ENCODE data around the gene IL10RB. TPM values are rescaled to one million over a fixed set of nuclear protein-coding genes. Genes with fewer than 3 reads are reported as not detected.
A peak's percentile ranks its signal among the peaks of the same experiment; 100 is the strongest.

Gene IL10RB
- total and polyA plus RNA-seq, 2 experiments from 2014 or later: 7.5 to 16.1 TPM

- H3K4me3 ChIP-seq: no peak overlapping the region
- H3K9me3 ChIP-seq (ENCODE audit: low read depth): no peaks in the 10 kb centered on the region
- no peaks in the 10 kb centered on the region for H3K4me1 ChIP-seq (ENCODE audit: low read depth)
- no peak for TF ChIP-seq CTCF (IDR thresholded peaks at IDR 0.05; ENCODE audit: low read depth, low read length)
- no peak for DNase-seq (ENCODE audit: low read depth in 1 of 2, low spot score in 1 of 2)
- no peak overlapping the region for H3K27ac ChIP-seq
- H3K36me3 ChIP-seq: no peaks in the 10 kb centered on the region
- no peaks in the 10 kb centered on the region for H3K27me3 ChIP-seq
Measured at GRCh38 chr21:33262921-33263320, 3.2 kb upstream of the IL10RB start.

GRCh38 chr21:33264561-33264960 is 1.6 kb upstream of the IL10RB start:
- no peaks in the 10 kb centered on the region for H3K27me3 ChIP-seq
- no peaks in the 10 kb centered on the region for H3K36me3 ChIP-seq
- DNase-seq (ENCODE audit: low read depth in 1 of 2, low spot score in 1 of 2): no peak
- H3K4me3 ChIP-seq: no peak overlapping the region
- H3K4me1 ChIP-seq (ENCODE audit: low read depth): no peaks in the 10 kb centered on the region
- no peaks in the 10 kb centered on the region for H3K9me3 ChIP-seq (ENCODE audit: low read depth)
- H3K27ac ChIP-seq: no peak overlapping the region
- TF ChIP-seq CTCF (IDR thresholded peaks at IDR 0.05; ENCODE audit: low read depth, low read length): no peak

GRCh38 chr21:33265664-33266049 is 510 bp upstream of the IL10RB start:
- TF ChIP-seq CTCF (IDR thresholded peaks at IDR 0.05; ENCODE audit: low read depth, low read length): no peak
- Histone ChIP-seq H3K4me3 (peak overlapping the region; percentile 59), H3K4me1 (ENCODE audit: low read depth) (no peaks in the 10 kb centered on the region), H3K27ac (no peak overlapping the region), H3K27me3 (no peaks in the 10 kb centered on the region), H3K9me3 (ENCODE audit: low read depth) (no peaks in the 10 kb centered on the region), H3K36me3 (no peaks in the 10 kb centered on the region)
- no peak for DNase-seq (ENCODE audit: low read depth in 1 of 2, low spot score in 1 of 2)

DNA sequence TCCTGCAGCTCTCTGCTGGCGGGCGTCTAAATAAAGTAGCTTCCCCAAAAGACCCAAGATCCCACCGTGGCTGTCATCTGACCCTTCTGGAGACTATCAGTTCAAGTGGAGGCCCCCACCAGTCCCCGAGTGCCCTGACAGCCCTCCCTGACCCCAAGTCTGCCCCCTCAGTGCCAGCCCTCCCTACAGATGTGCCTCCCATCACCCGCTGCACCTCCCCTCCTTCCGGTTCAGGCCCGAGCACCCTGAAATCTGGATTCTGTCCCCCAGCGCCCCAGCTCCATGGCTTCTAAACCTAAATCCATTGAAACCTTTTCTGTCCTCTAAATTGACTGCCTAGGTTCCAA is 595 bp downstream of the IL10RB start:
- Histone ChIP-seq H3K36me3 (no peaks in the 10 kb centered on the region), H3K9me3 (ENCODE audit: low read depth) (no peaks in the 10 kb centered on the region), H3K4me3 (peak overlapping the region; percentile 59), H3K4me1 (ENCODE audit: low read depth) (no peaks in the 10 kb centered on the region), H3K27me3 (no peaks in the 10 kb centered on the region), H3K27ac (no peak overlapping the region)
- no peak for TF ChIP-seq CTCF (IDR thresholded peaks at IDR 0.05; ENCODE audit: low read depth, low read length)
- no peak for DNase-seq (ENCODE audit: low read depth in 1 of 2, low spot score in 1 of 2)

- H3K27ac ChIP-seq: no peak overlapping the region
- H3K9me3 ChIP-seq (ENCODE audit: low read depth): no peaks in the 10 kb centered on the region
- H3K36me3 ChIP-seq: no peaks in the 10 kb centered on the region
- no peaks in the 10 kb centered on the region for H3K4me1 ChIP-seq (ENCODE audit: low read depth)
- TF ChIP-seq CTCF (IDR thresholded peaks at IDR 0.05; ENCODE audit: low read depth, low read length): no peak
- no peak for DNase-seq (ENCODE audit: low read depth in 1 of 2, low spot score in 1 of 2)
- no peaks in the 10 kb centered on the region for H3K27me3 ChIP-seq
- no peak overlapping the region for H3K4me3 ChIP-seq
Measured at GRCh38 chr21:33267250-33267649, 1.1 kb downstream of the IL10RB start.

- no peaks in the 10 kb centered on the region for H3K9me3 ChIP-seq (ENCODE audit: low read depth)
- TF ChIP-seq CTCF (IDR thresholded peaks at IDR 0.05; ENCODE audit: low read depth, low read length): no peak
- H3K27ac ChIP-seq: no peak overlapping the region
- no peak overlapping the region for H3K4me3 ChIP-seq
- H3K4me1 ChIP-seq (ENCODE audit: low read depth): no peaks in the 10 kb centered on the region
- no peak for DNase-seq (ENCODE audit: low read depth in 1 of 2, low spot score in 1 of 2)
- no peaks in the 10 kb centered on the region for H3K36me3 ChIP-seq
- no peaks in the 10 kb centered on the region for H3K27me3 ChIP-seq
Measured at GRCh38 chr21:33268393-33268736, 2.2 kb downstream of the IL10RB start.
